SK-MEL-5 (cell line): ENCODE measurements around the gene IGSF8. TPM values are rescaled to one million over a fixed set of nuclear protein-coding genes. Genes with fewer than 3 reads are reported as not detected.

Source experiments
- DNase-seq: peaks from one replicate; pipeline ENCODE4 v3.0.0-alpha.2; 2016; ENCODE audit warnings: low read depth, low spot score
- in situ Hi-C: cut with HindIII; loops from 2 replicates; pipeline ENCODE4 v1.10.0; 2016; ENCODE audit warnings: low sequenced_read_pairs, high pct_unique_total_duplicates, low pct_unique_long_range_greater_than_20kb
- total RNA-seq: library from RNA; depleted of rRNA; stranded (reverse); fragments of >200 nt; shearing (Covaris generic); gene quantifications from 2 replicates; pipeline ENCODE4 v1.2.3, GENCODE V29; 2014

Gene IGSF8
- total RNA-seq, 1 experiment from 2014 or later = 146 TPM

- peak; percentile 36 for DNase-seq
- in situ Hi-C loops = no loop called here
Measured at GRCh38 chr1:160096274-160097116, 1.9 kb downstream of the IGSF8 start.

- in situ Hi-C loops = no loop called here
Measured at GRCh38 chr1:160095382-160096105, 2.9 kb downstream of the IGSF8 start.

GRCh38 chr1:160094806-160095205 is 3.6 kb downstream of the IGSF8 start:
- in situ Hi-C loops = no loop called here
- no peak for DNase-seq

More at GRCh38 chr1:160095382-160096105, 2.9 kb downstream of the IGSF8 start:
- DNase-seq = no peak

- peak; percentile 85 for DNase-seq
- in situ Hi-C loops = no loop called here
Measured at GRCh38 chr1:160094291-160094625, 4.2 kb downstream of the IGSF8 start.

GRCh38 chr1:160093624-160094290 is 4.7 kb downstream of the IGSF8 start:
- DNase-seq = no peak
- in situ Hi-C loops = no loop called here

- in situ Hi-C loops = no loop called here
Measured at GRCh38 chr1:160093069-160093395, 5.4 kb downstream of the IGSF8 start.

DNA sequence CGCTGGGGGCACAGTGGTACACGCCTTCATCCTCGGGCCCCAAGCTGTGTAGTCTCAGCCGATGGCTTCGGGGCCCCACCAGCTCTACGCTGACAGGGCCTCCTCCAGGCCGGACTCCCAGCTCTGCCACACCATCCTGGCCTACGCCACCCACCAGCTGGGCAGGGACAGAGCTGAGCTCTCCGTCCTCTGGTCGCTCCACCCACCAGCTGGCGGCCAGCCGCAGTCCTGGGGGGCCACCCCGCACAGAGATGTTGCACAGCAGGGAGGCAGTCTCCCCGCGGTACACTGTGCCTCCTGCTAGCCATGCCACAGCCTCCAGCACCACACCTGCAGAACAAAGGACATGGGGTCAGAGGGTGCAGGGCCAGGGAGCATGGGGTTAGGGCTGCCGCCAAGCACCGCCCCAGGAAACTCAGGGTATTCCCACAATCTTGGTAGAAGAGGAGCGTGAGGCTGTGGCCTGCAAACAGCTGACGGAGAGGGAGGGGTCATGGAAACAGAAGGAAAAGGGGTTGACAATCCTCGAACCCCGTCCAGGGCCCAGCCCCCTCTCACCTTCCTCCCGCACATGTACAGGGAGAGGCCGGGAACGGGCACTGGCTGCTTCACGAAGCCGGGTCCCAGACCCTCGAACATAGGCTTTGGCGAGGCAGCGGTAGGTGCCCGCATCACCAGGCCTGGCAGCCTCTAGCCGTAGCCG is 5.9 kb downstream of the IGSF8 start:
- in situ Hi-C loops = no loop called here
- no peak for DNase-seq

More at GRCh38 chr1:160093069-160093395, 5.4 kb downstream of the IGSF8 start:
- no peak for DNase-seq

- no peak for DNase-seq
- in situ Hi-C loops = no loop called here
Measured at GRCh38 chr1:160091666-160092223, 6.7 kb downstream of the IGSF8 start.

GRCh38 chr1:160090760-160091159 is 7.7 kb downstream of the IGSF8 start:
- in situ Hi-C loops = no loop called here
- DNase-seq = peak; percentile 43

DNA sequence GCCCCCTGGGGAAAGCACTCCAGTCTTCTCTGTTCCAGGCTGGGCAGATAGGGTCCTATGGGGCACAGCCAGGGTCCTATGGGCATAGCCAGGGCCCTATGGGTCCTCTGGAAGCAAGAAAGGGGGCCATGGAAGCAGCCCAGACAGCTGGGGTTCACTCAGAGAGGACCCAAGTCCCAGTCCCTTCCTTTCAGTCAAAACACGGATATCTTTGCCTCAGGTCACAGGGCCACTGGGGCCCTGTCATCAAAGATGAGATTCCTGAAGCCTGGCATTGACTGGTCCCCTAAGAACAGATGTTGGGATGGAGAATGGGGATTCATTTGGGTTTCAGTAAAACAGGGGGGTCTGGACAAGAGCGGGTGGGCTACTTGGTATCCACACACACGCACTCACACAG is 8.5 kb downstream of the IGSF8 start:
- DNase-seq = no peak
- in situ Hi-C loops = no loop called here

DNA sequence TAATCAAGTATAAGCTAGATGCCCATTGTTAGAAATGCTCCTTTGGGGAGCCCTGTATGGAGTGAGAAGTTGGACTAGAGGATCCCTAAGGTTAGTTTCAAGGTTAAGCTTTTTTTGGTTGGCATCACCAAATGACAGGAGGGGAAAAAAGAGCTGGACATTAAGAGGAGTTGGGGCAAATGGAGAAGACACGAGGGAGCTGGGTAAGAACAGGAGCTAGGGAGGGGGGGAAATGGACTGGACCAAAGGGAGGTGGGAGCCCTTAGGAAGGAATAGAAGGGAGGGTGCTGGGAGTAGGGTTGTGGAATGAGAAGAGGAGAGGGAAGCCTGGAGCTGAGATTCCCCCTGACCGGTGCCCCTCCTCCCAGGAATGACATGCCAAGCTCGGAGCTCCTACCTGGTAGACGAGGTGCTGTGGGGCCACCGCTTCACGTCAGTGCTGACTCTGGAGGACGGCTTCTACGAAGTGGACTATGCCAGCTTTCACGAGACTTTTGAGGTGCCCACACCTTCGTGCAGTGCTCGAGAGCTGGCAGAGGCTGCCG is 11.2 kb downstream of the IGSF8 start:
- in situ Hi-C loops = no loop called here
- DNase-seq = no peak

GRCh38 chr1:160086456-160086892 is 11.9 kb downstream of the IGSF8 start:
- in situ Hi-C loops = no loop called here
- no peak for DNase-seq

DNA sequence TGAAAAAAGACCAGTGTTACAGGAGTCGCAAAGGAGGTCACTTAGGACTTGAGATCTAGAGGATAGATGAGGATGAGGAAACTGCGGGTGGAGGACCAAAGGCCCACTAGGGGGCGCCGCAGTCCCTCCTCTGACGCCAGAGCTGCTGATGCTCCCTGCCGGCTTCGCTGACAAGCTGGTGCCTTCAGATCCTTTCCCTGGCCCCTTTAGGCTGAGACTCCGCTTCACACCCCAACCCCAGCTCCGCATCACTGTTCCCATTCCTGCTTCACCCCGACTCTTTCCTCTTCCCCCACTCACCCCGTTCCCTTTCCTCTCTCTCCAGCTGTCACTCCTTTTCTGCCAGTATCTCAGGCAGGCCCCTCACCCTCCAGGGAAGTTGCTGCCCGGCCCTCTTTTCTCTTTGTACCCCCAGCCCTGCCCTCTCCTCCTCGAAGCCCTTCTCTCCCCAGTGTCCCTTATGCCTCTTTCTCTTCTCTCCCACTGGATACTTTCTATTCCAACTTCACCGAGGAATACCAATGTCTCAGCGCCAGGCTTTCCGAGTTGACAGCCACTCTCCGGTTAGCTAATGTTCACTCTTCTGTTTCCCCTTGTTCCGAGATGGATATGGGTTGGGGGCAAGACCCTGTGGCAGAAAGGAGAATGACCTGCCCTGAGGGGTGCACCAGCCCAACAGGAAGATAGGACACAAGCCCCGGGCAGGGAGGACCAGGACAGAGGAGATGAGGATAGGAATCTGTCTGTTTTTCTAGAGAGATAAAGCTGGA is 12.5 kb downstream of the IGSF8 start:
- DNase-seq = peak; percentile 82

DNA sequence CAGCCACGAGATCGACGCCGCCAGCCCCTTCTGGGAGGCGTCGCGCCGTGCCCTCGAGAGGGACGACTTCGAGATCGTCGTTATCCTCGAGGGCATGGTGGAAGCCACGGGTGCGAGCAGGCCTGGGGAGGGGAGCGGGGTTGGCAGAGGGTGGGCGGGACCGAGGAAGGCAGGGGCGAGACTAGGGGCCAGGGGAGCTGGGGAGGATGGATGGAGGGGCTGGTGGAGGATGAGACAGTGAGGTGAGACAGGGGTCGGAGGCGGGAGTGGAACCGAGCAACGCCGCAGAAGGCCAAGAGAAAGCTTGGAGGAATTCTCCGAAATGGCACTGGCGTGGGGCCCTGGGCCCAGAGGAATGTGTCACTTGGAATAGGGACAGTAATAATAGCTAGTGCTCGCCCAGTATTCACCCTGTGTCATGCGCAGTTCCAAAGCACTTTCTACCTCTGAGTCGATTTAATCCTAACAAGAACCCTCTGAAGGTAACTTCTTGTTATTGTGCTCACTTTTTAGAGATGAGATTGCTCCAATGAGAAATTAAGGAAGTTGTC is 13.6 kb downstream of the IGSF8 start:
- no peak for DNase-seq
- in situ Hi-C loops = no loop called here

More for the DNA sequence above, 12.5 kb downstream of the IGSF8 start:
- in situ Hi-C loops = no loop called here

GRCh38 chr1:160083968-160084770 is 14.2 kb downstream of the IGSF8 start:
- no peak for DNase-seq
- in situ Hi-C loops = no loop called here

- no peak for DNase-seq
- in situ Hi-C loops = no loop called here
Measured at GRCh38 chr1:160082926-160083325, 15.5 kb downstream of the IGSF8 start.
